Inflammatory macrophage treated with lipopolysaccharide for 4 hours (primary cell): ENCODE measurements around the gene ATG7.
"Not testable (repeated sequence)": the region's sequence is repeated elsewhere in the genome, so short reads cannot be mapped to it uniquely, and the experiment has no call there.

Experiments used
- DNase-seq: peaks from one replicate; pipeline ENCODE4 v3.0.0-alpha.2; 2020

ATG7 gene

DNA sequence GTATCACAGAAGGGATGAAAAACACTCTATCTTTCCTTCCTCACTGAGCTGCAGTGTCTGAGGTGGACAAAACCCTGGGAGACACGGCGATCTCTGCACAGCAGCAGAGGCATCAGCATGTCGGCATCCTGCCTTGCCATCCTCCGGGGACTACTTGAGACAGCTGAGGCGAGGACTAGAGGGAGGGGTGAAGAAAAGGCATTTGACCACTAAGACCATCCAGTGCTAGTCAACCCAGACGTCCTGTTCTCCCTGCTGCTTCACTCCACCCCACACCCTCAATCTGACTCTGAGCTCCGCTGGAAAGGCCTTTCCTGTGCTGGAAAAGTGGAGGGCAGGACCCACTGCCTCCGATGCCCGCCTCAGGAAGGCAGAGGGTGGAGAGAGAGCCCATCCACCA lies 304.3 kb downstream of the ATG7 start:
- DNase-seq, result no peak

DNA sequence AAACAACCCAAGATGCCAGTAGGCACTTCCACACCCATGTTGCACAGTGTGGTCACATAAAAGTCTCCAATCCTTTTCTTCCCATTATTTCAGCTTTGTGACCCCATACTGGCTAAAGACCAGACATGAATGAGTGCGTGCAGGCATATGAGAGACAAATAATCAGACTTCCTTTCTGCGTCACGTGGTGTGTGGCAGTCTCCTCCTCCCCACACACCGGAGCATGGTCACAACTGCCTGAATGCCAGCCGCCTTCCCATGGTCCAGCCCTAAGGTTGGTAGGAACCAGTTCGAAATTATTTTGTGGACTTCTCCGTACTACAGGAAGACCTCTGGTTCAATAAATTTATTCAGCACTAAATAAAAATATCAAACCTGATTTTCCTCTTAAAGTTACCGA lies 306.0 kb downstream of the ATG7 start:
- no peak for DNase-seq

DNA sequence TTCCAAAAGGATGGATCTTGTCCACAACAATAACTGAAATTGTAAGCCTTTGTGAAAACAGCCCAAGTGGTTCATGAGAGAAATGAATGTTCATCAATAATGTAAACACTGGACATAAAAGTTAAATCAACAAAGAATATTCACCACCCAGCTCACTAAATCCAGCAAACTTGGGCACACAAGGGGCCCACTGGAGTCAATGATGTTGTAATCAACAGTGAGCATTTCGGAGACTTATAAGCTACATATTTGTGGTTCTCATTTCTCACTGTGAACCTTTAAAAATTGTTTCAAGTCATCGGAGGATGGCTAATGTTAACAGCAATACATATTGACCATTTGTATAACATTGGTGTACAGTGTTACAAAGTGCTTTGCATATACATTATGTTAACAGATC lies 308.4 kb downstream of the ATG7 start:
- no peak for DNase-seq

DNA sequence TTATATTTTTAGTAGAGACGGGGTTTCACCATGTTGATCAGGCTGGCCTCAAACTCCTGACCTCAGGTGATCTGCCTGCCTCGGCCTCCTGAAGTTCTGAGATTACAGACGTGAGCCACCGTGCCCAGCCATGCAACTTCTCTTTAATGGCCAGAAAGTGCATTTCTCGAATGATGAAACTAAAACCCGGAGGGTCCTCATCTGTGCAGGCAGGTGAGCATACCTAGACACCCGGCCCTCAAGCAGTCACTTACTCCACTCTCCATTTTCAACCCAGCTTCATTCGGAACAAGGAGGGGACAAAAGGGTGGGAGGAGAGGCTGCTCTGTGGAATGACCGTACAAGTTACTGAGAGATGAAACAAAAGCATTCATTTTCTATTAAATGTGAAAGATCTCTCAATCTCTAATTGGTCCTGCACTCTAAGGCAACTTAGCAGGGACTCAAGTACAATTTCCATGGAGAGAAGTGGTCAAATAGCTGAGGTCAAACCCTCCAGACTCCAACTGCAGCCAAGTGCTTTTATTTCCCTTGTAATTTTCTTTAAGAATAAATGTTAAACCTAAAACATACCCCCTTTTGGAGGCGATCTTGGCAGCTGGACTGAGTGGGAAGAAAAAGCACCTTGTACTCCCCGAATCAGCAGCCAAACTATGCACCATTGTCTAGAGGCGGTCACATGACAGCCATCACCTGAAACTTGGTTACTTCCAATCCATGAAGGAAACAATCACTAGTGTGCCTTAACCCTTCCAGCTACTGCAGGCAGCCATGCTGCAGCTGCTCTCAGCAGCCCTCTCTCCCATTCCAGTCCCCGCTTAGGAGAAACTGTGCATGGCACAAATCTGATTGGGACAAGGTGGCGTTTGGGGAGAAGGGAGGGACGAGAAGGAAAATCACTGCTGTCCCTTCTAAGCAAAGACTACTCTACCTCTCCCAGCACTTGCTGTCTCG lies 309.3 kb downstream of the ATG7 start:
- no peak for DNase-seq

DNA sequence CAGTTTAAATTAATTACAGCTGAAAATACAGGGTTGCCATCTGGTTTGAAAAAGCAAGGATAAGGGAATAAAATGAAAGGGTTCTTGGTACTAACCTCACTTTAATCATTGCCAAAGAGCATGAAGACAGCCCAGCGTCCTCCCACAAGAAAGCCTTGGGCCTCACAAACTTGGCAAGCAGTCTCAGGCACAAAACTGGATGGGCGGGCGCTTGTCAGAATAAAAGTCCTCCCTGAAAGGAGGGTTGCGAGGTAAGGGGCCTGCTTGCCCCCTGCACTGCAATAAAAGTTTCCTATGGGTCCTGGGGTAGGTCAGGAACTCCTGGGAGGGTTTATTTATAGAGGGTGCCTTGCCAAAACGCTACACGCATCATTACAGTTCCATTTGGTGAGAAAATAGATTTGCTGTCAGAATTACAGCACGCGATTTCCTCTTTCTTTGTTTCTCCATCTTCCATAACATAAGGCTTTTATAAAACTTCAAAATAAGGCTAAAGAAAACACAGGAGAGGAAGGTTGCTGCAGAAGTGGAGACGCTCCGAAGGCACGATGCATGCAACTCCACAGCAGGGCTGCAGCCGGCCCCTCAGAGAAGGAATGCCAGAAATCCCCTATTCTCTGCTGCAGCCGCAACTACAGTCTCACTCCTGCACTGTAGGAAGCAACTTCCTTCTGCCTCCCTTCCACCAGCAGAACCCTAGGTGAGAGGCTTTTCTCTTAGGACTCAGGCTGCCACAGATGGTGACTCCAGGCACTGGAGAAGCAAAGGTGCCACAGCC lies 310.2 kb downstream of the ATG7 start:
- no peak for DNase-seq

DNA sequence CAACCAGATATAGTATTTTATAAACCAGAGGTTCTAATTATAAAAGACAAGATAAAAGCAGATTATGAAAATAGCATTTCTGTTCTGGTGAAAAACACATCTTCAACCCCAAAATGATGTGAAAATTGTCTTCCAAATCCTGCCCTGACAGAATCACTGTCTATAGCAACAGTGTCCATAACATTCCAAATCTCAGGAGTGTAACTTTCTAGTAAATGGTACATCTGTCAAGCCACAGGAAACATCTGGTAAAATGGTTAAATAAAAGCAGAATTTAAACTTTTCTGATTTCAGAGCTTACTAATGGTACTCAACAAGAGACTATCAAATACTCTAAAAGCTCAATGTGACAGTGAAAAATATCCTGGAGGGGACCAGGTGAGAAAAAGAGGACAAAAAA lies 311.0 kb downstream of the ATG7 start:
- no peak for DNase-seq

DNA sequence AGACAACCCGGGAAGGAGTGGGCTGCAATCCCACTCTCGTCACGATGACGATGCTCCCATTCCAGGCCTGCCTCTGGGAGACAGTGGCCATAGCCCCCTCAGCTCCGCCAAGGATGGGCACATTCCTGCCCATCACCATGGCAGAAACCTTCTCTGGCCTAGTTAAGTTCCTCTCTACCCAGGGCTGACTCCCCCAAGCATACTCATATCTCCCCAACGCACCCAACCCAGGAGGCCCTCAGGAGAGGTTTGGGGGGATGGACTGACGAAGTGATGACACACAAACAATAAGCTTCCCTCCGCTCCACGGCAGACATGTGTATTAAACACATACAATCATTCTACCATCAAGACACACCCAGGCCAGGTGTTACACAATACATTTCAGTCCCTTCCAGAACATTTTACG lies 311.4 kb downstream of the ATG7 start:
- no peak for DNase-seq

DNA sequence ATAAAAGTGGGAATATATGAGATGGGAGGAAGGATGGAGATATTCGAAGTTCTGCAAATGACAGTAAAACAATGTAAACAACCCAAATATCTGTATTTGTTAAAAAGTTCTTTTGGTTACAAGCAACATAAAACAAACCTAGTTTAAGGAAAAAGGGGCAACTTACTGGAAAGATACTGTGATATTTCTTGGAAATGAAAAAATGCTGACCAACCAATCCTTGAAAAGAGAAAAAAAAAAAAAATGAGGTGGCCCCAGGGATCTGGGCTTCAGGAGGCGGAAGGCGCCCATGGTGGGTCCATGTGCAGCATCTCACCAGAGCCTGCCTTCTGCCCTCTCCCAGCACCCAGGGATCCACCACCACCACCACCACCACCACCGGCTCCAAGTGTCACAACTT lies 312.4 kb downstream of the ATG7 start:
- no peak for DNase-seq

DNA sequence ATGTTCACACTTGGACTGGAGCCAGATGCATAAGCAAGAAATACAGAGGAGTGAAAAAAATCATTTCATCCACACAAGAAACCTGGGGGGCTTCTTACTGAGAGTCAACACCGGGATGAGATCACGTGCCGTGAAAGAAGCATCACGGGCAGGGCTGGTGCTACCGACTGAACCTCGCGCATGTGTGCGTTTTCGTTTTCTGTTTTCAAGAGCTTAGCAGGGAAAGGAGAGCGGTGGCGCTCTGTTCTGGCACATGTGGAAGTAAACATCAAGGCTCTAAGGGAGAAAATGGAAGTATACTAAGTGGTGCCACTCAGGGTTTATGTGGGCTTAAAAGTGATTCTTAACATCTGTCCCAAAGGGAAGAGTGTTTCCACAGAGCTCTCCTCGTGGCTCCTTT lies 315.6 kb downstream of the ATG7 start:
- DNase-seq, result no peak

DNA sequence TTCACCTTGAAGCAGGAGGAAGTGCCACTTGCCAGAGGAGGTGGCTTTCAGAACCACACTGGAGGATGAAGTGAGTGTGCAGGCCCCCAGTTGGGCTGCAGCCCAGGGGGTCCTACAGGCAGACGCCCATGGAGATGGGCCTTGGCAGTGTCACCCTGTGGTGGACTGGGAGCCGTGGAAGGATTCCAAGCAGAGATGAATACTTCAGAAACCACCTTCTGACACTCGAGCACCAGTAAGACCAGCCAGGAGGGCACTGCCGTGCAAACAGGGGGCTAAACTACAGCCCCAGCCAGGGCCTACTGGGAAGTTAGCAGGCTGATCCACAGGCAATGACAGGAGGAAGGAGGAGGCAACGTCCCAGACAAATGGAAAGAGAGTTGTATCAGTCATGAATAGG lies 316.1 kb downstream of the ATG7 start:
- no peak for DNase-seq

DNA sequence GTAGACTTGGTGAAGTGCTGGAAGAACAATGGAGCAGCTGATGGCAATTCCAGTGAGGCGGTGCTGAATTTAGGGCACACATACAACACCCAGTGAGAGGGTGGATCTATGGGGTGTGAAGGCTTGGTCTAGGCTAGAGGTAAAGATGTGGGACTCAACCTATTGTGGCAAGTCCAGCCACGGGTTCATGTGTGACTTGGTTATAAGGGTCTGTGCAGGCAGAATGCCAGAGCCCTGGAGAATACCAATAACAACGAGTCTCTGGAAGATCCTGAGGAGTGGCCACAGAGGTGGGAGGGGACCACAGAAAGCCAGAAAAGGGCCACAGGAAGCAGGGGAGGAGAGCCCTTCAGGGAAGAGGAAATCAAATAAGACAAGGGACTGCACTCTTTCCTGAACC lies 316.6 kb downstream of the ATG7 start:
- no peak for DNase-seq

DNA sequence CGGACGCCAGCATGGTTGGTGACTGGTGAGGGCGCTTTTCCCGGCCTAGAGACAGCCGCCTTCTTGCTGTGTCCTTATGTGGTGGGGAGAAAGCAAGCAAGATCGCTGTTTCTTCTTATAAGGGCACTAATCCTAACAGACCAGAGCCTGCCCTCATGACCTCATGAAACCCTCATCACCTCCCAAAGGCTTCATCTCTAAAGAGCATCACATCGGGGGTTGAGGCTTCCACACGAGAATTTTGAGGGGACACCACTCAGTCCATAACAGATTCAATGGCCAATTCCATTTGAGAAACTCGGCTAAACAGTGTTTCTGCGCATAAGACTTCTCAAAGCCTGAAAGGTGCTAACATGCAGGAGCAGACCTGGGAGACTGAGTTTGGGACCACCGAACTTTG lies 317.5 kb downstream of the ATG7 start:
- no peak for DNase-seq

DNA sequence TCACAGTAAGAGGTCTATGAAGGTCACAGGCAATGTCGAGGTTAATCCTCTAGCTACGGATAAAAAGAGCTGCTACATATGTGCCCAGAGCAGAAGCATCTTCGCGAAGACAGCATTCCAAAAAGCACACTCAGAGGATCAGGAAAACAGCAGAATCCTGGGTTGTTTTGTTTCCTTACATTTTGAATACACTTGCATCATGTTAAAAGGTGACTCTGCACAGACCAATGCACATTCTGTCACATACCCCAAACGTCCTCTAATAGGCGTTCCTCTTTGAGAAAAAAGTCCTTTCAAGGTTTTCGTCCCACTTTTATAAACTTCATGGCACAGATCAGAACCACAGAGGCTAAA lies 318.8 kb downstream of the ATG7 start:
- no peak for DNase-seq

DNA sequence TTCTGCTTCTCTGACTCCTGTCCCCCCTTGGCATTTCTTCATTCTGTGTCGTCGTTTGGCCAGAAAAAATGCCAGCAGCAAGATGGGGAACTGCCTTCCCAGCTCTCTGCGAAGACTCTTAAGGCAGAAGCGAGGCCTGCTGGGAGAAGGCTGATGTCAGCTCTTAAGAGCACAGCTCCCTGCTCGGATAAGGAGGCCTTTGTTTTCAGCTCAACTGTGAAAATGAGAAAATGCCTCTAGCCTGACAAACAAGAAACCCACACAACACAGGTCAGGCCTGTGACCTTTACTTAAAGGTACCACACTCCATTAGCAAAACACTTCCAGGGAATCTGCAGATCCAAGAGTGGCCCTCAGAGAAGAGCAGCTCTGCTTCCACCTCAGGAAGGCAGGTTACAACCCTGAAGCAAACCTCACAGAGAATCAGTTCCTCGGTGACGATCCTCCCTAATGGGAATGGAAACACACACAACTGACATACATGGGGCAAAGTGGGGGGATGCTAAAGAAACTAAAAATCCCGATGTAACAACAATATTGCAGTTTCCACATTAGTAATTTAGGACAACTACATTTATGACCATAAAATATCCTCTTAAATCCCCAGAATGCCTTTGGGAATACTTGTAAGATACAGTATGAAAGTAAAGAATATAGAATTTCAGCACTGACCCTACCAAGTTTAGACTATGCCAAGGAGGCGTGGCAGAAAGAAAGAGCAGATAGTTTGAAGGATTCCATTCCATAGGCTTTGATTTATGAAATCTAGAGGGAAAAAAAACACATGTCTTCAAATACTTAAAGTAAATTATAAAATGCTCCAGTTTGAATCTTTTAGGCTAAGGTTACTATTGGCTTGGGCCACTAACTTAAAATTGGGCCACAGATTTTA lies 319.4 kb downstream of the ATG7 start:
- DNase-seq, result peak; percentile 34

DNA sequence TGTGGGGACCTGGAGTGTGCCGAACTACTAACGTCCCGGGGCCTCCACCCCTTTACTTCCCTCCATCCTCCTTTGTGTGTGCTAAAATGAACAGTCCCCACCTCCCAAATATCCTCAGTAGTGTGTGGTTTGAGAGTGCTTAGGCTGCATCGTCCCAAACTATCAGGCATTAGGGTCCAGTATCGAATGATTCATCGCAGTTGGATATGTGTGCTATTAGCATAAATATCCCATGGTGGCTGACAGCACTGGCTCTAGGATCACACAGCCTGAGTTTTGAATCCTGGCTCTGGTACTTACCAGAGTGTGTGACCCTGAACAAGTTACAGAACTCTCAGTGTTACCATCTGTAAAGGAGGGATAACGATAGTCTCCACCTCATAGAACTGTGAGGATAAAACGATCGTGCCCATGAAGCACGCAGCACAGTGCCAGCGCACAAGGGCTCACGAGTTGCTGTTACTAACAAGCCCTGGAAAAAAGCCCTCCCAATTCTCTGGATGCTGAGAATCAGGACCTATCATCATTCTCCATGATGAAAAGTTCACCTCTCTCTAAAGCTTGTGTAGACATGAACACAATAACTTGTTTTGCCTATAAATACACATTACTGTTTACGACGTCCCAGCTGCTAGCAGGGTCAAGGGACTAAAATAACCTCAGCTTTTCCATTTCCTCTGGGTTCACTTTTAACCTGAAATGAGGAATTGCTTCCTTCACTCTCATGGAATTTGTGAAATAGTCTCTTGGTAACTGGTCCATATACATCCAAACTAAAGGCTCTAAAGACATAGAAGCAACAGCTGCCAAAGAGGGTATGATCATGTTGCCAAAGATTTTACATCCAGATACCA lies 320.5 kb downstream of the ATG7 start:
- no peak for DNase-seq

DNA sequence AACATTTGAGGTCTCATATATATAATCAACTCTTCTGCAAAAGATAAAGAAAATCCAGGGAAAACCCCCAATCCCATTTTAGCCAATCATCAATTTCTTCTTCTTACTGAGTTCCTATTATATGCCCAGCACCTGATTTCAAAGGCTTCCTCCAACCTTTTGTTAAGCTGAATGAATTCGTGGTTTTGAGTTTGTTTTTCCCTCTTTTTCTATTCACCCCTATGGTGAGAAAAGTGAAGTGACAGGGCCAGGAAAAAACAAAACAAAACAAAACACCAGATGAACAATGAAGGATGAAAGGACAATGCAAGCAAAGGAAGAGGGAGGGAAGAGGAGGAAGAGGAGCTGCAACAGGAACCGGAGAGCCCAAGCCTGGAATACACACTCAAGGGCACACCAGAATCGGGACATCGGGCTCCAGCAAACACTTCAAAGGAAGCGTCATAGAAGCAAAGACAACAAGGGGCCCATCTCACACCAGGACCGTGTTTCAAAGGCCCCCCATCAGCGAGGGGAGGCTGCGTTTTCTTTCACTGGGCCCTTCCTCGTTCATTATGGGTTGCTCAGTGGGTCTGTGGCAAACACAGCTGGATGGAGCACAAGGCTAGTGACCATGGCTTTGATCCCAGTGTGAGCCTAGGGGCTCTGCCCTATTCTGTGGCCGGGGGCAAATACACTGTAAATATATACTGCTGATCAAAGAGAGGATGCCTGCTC lies 321.3 kb downstream of the ATG7 start:
- no peak for DNase-seq

DNA sequence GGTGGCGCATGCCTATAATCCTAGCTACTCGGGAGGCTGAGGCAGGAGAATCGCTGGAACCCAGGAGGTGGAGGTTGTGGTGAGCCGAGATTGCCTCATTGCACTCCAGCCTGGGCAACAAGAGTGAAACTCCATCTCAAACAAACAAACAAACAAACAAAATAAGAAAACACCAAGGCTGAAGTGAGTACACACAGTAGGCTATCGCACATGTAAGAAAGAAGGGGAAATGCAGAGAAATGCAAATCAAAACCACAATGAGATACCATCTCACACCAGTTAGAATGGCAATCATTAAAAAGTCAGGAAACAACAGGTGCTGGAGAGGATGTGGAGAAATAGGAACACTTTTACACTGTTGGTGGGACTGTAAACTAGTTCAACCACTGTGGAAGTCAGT lies 322.8 kb downstream of the ATG7 start:
- DNase-seq, result not testable (repeated sequence)

DNA sequence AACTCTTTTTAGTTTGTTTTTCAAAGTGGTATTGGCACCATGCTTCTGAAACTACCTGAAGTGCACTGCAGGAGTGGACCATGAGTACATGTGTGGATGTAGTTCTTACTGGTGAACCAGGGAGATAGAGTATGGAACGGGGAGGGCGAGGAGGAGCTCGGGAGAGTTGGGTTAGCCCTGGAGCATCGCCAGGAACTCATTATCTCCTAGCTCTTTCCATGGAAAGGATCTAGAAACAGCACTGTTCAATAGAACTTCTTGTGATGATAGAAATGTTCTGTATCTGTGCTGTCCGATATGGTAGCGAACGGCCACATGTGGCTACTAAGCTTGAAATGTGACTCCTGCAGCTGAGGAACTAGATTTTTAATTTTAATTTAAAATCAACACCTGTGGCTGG lies 324.2 kb downstream of the ATG7 start:
- no peak for DNase-seq

DNA sequence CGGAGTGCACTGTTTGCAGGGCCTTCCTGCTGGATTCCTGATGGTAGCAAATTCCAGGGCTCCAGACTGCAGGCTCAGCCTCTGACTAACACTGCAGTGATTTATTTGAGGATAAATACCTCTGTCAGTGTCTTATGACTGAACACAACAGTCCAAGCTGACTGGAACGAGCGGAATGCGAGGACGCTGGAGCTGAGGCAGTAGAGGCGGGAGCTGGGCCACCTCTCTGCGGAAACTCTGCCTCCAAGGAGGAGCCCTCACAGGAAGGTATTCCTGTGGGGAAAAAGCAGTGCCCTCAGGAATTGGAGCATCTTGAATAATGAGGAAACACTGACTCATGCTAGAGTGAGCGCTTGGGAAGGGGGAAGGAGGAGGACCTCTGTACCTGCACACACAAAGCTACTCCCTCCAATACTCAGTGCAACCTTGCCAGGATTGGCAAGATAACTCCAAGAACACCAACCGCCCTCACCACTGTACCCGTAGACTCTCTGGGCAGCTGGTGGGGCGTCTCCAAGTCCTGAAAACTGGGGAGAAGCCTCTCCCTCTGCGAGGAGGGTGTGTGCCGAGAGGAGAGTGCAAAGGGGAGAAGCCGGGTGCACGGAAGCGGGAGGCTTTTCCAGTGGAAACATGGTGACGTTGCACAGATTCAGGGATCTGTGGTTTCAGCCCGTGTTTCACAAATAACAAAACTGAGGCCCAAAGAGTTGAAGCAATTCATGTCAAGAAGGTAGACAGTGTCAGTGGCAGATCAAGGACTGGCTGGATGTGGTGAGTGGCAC lies 328.5 kb downstream of the ATG7 start:
- DNase-seq, result no peak

DNA sequence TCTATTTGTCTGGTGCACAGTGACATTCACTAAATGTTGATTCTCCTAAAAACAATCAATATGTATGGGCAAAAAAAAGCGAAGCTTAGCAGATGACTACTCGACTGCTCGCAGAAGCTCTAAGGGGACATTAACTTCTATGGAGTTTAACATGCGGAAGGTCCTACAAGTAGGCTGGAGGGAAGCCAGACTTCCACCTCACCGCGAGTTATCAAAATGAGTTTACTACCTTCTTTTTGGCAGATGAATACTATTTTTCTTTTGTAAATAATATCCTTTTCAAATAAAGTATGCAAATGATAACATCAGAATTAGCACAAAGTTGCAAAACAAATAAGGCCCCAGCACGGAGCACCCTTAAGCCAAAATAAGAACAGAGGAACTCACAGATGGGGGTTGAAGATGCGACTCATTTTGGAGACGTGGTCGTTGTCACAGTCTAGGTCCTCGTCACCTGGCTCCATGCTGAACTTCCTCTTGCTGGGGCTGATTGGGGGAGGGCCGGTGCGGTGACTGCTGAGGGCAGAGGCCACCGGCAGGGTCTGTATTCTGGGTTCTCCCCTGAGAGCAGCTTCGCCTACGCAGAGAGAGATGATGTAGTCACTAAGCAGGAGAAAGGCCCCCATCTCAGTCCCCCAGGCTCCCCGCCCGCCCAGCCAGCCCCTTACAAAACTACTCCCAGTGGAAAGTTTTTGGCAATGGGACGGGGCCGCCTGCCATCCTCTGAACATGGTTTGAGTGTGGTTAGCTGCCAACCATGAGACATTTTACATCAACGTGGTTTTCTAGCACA lies 329.4 kb downstream of the ATG7 start:
- DNase-seq, result no peak
